Measurements from ENCODE around the gene OMP. TPM values are rescaled to one million over a fixed set of nuclear protein-coding genes. Genes with fewer than 3 reads are reported as not detected.

Gene OMP
- polyA plus RNA-seq, 3 donors = not detected

GRCh38 chr11:77143405-77144020 is 40.9 kb downstream of the OMP start:
- Histone ChIP-seq H3K9me3 (replicated peaks in 1 of 2; ENCODE audit: control insufficient read depth in 1 of 2, insufficient read depth in 1 of 2, low read length in 2 of 2) (no peaks in the 10 kb centered on the region), H3K27me3 (ENCODE audit: control insufficient read depth in 2 of 2, insufficient read depth in 2 of 2, low read length in 2 of 2) (peaks cover 4 to 23% of the 10 kb centered on the region in 2 donors), H2AFZ (ENCODE audit: insufficient read depth, low read depth, low read length, poor library complexity, severe bottlenecking) (no peak overlapping the region), H3K79me2 (ENCODE audit: insufficient read depth, low read length) (no peaks in the 10 kb centered on the region), H3K36me3 (replicated peaks in 1 of 2; ENCODE audit: control insufficient read depth in 1 of 2, insufficient read depth in 2 of 2, low read length in 2 of 2) (no peaks in the 10 kb centered on the region), H3K4me1 (ENCODE audit: control insufficient read depth in 1 of 2, insufficient read depth in 2 of 2, low read length in 2 of 2) (peaks cover 5% of the 10 kb centered on the region in 2 donors), H4K20me1 (ENCODE audit: insufficient read depth, low read length) (no peaks in the 10 kb centered on the region), H3K9ac (ENCODE audit: insufficient read depth, low read length, poor library complexity, severe bottlenecking) (no peak overlapping the region), H3K4me2 (replicated peaks; ENCODE audit: extremely low read depth, low read length, poor library complexity, severe bottlenecking) (no peak overlapping the region), H3K4me3 (replicated peaks in 1 of 3; ENCODE audit: low read depth in 2 of 3, low read length in 3 of 3) (no peak overlapping the region), H3K27ac (ENCODE audit: low read depth in 1 of 2, low read length in 2 of 2) (no peak overlapping the region)
- peaks cover 9% of the 10 kb centered on the region for H3K4me1 Mint-ChIP-seq
- DNase-seq = no peak
- TF ChIP-seq CTCF (IDR thresholded peaks at IDR 0.05) = no peak
- no peaks in the 10 kb centered on the region for H3K9me3 Mint-ChIP-seq
- H3K4me3 Mint-ChIP-seq = no peak overlapping the region
- peaks cover 0 to 1% of the 10 kb centered on the region in 2 donors for H3K36me3 Mint-ChIP-seq
- WGBS (ENCODE audit: insufficient coverage) = 95% methylated on average over 8 of the region's 8 CpGs
- no peak overlapping the region for H3K27ac Mint-ChIP-seq
- intact Hi-C loops (cut with micrococcal nuclease) = no loop called here
- peaks cover 32 to 50% (median 39%) of the 10 kb centered on the region in 3 donors for H3K27me3 Mint-ChIP-seq (ENCODE audit: low read depth in 3 of 3)

- H3K4me1 Mint-ChIP-seq = peaks cover 9% of the 10 kb centered on the region
- H3K9me3 Mint-ChIP-seq = no peaks in the 10 kb centered on the region
- Histone ChIP-seq H3K79me2 (ENCODE audit: insufficient read depth, low read length) (no peaks in the 10 kb centered on the region), H3K27me3 (ENCODE audit: control insufficient read depth in 2 of 2, insufficient read depth in 2 of 2, low read length in 2 of 2) (peaks cover 0 to 19% of the 10 kb centered on the region in 2 donors), H4K20me1 (ENCODE audit: insufficient read depth, low read length) (no peaks in the 10 kb centered on the region), H3K4me1 (ENCODE audit: control insufficient read depth in 1 of 2, insufficient read depth in 2 of 2, low read length in 2 of 2) (peaks cover 5% of the 10 kb centered on the region in 2 donors), H3K4me2 (replicated peaks; ENCODE audit: extremely low read depth, low read length, poor library complexity, severe bottlenecking) (no peak overlapping the region), H2AFZ (ENCODE audit: insufficient read depth, low read depth, low read length, poor library complexity, severe bottlenecking) (no peak overlapping the region), H3K27ac (ENCODE audit: low read depth in 1 of 2, low read length in 2 of 2) (no peak overlapping the region), H3K4me3 (replicated peaks in 1 of 3; ENCODE audit: low read depth in 2 of 3, low read length in 3 of 3) (no peak overlapping the region), H3K9me3 (replicated peaks in 1 of 2; ENCODE audit: control insufficient read depth in 1 of 2, insufficient read depth in 1 of 2, low read length in 2 of 2) (no peaks in the 10 kb centered on the region), H3K9ac (ENCODE audit: insufficient read depth, low read length, poor library complexity, severe bottlenecking) (no peak overlapping the region), H3K36me3 (replicated peaks in 1 of 2; ENCODE audit: control insufficient read depth in 1 of 2, insufficient read depth in 2 of 2, low read length in 2 of 2) (no peaks in the 10 kb centered on the region)
- no peak for TF ChIP-seq CTCF (IDR thresholded peaks at IDR 0.05)
- H3K36me3 Mint-ChIP-seq = peaks cover 0 to 1% of the 10 kb centered on the region in 2 donors
- H3K27me3 Mint-ChIP-seq (ENCODE audit: low read depth in 3 of 3) = peaks cover 24 to 44% (median 35%) of the 10 kb centered on the region in 3 donors
- no peak overlapping the region for H3K4me3 Mint-ChIP-seq
- H3K27ac Mint-ChIP-seq = no peak overlapping the region
- intact Hi-C loops (cut with micrococcal nuclease) = no loop called here
- 100% methylated on average over 2 of the region's 9 CpGs for WGBS (ENCODE audit: insufficient coverage)
- DNase-seq = no peak
These were observed 41.7 kb downstream of the OMP start for GRCh38 chr11:77144196-77144856.
